ENCODE results near the gene CYBA. TPM values are rescaled to one million over a fixed set of nuclear protein-coding genes. Genes with fewer than 3 reads are reported as not detected.

CYBA gene
- total RNA-seq, 2 donors from 2014 or later, result 126 to 177 TPM

GRCh38 chr16:88697831-88698615 lies 47.2 kb upstream of the CYBA start:
- Histone ChIP-seq H3K4me3 (no peak overlapping the region), H3K4me1 (peaks cover 5% of the 10 kb centered on the region), H3K27ac (no peak overlapping the region), H3K27me3 (no peaks in the 10 kb centered on the region), H3K9me3 (no peaks in the 10 kb centered on the region), H3K36me3 (replicated peaks in 1 of 2; ENCODE audit: insufficient read depth in 1 of 2, low read depth in 2 of 2) (peaks cover 0 to 5% of the 10 kb centered on the region in 2 donors)
- ATAC-seq (no peak), DNase-seq (peak in 1 of 4 donors; percentile 36)
- no peak for TF ChIP-seq POLR2A (IDR thresholded peaks at IDR 0.05)
- TF ChIP-seq, protein P1, sequence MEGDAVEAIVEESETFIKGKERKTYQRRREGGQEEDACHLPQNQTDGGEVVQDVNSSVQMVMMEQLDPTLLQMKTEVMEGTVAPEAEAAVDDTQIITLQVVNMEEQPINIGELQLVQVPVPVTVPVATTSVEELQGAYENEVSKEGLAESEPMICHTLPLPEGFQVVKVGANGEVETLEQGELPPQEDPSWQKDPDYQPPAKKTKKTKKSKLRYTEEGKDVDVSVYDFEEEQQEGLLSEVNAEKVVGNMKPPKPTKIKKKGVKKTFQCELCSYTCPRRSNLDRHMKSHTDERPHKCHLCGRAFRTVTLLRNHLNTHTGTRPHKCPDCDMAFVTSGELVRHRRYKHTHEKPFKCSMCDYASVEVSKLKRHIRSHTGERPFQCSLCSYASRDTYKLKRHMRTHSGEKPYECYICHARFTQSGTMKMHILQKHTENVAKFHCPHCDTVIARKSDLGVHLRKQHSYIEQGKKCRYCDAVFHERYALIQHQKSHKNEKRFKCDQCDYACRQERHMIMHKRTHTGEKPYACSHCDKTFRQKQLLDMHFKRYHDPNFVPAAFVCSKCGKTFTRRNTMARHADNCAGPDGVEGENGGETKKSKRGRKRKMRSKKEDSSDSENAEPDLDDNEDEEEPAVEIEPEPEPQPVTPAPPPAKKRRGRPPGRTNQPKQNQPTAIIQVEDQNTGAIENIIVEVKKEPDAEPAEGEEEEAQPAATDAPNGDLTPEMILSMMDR (IDR thresholded peaks at IDR 0.05), result peak in 6 of 7 experiments; percentile 9 to 45 (median 19)
- 81 to 90% methylated on average over 24 to 32 of the region's 37 CpGs for WGBS, 2 donors
- intact Hi-C loops (cut with DNase I), result no loop called here

- intact Hi-C loops (cut with DNase I), result no loop called here
- Histone ChIP-seq H3K27me3 (no peaks in the 10 kb centered on the region), H3K9me3 (no peaks in the 10 kb centered on the region), H3K4me1 (peaks cover 5% of the 10 kb centered on the region), H3K27ac (no peak overlapping the region), H3K36me3 (replicated peaks in 1 of 2; ENCODE audit: insufficient read depth in 1 of 2, low read depth in 2 of 2) (peaks cover 0 to 5% of the 10 kb centered on the region in 2 donors), H3K4me3 (no peak overlapping the region)
- 89 to 91% methylated on average over 20 to 46 of the region's 47 CpGs for WGBS, 2 donors
- ATAC-seq (no peak), DNase-seq (no peak)
- TF ChIP-seq, protein P1 (IDR thresholded peaks at IDR 0.05), result no peak
- TF ChIP-seq POLR2A (IDR thresholded peaks at IDR 0.05), result no peak
These were observed 46.4 kb upstream of the CYBA start for GRCh38 chr16:88697116-88697830.

GRCh38 chr16:88696441-88696840 lies 45.6 kb upstream of the CYBA start:
- H3K4me1 ChIP-seq, result peaks cover 3% of the 10 kb centered on the region
- intact Hi-C loops (cut with DNase I), result no loop called here
- 88 to 91% methylated on average over 12 to 14 of the region's 14 CpGs for WGBS, 2 donors
- DNase-seq (no peak), ATAC-seq (no peak)
- TF ChIP-seq POLR2A (IDR thresholded peaks at IDR 0.05), result no peak
- TF ChIP-seq, protein P1 (IDR thresholded peaks at IDR 0.05), result no peak
- H3K4me3 ChIP-seq, result no peak overlapping the region
- H3K9me3 ChIP-seq, result no peaks in the 10 kb centered on the region
- peaks cover 0 to 5% of the 10 kb centered on the region in 2 donors for H3K36me3 ChIP-seq (replicated peaks in 1 of 2; ENCODE audit: insufficient read depth in 1 of 2, low read depth in 2 of 2)
- H3K27ac ChIP-seq, result no peak overlapping the region
- no peaks in the 10 kb centered on the region for H3K27me3 ChIP-seq

DNA sequence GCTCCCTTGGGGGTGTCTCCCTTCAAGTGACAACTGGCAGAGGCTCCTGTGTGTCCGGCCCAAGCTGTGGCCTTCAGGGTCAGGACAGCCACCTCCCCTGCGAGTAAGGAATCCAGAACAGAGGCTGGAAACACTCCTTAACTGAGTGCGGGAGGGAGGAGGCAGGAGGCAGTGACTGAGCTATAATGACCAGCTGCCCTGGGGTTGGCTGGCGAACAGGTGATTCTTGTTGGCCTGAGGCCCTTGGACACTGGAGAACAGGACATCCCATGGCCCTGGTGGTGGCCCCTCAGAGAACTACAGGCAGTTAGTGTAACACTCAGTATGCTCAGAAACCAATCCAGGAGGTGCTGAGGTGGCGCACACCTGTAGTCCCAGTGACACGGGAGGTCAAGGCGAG lies 44.9 kb upstream of the CYBA start:
- DNase-seq, result no peak

More for the DNA sequence above, 44.9 kb upstream of the CYBA start:
- 90 to 100% methylated on average over 1 to 7 of the region's 7 CpGs for WGBS, 2 donors
- Histone ChIP-seq H3K9me3 (no peaks in the 10 kb centered on the region), H3K27ac (no peak overlapping the region), H3K36me3 (replicated peaks in 1 of 2; ENCODE audit: insufficient read depth in 1 of 2, low read depth in 2 of 2) (peaks cover 0 to 5% of the 10 kb centered on the region in 2 donors), H3K4me3 (no peak overlapping the region), H3K27me3 (no peaks in the 10 kb centered on the region), H3K4me1 (no peaks in the 10 kb centered on the region)
- no peak for ATAC-seq
- TF ChIP-seq, protein P1 (IDR thresholded peaks at IDR 0.05), result no peak
- no peak for TF ChIP-seq POLR2A (IDR thresholded peaks at IDR 0.05)
- intact Hi-C loops (cut with DNase I), result no loop called here

Data from body of pancreas (tissue), 4 donors.